CD4-positive, CD25-positive, alpha-beta regulatory T cell (primary cell): ENCODE data around the gene ABCA7. TPM values are rescaled to one million over a fixed set of nuclear protein-coding genes. Genes with fewer than 3 reads are reported as not detected.

Source experiments
- ATAC-seq, 2 donors: fragments of 150-1000 bp; cut with Tn5 transposase; one replicate each; pipeline ENCODE4 v1.10.0; 2021; ENCODE audit warnings: low read depth in 2 of 2, moderate number of reproducible peaks in 2 of 2, moderate library complexity in 1 of 2
- DNase-seq, 3 donors: peaks; one replicate each; pipeline versions ENCODE4 v3.0.0 to v3.0.0-alpha.2; 2012 to 2022; ENCODE audit warnings: mixed read lengths in 1 of 3
- H3K27ac ChIP-seq: one replicate; pipeline ENCODE4 v1.7.0; 2013; ENCODE audit warnings: mild to moderate bottlenecking, low read length; ENCODE audit not compliant: insufficient read depth, poor library complexity, severe bottlenecking
- H3K27me3 ChIP-seq: one replicate; pipeline ENCODE4 v1.7.0; 2013; ENCODE audit warnings: low read length; ENCODE audit not compliant: control insufficient read depth, insufficient read depth
- H3K36me3 ChIP-seq: one replicate; pipeline ENCODE4 v1.7.0; 2013; ENCODE audit warnings: mild to moderate bottlenecking, low read length, moderate library complexity; ENCODE audit not compliant: control insufficient read depth, insufficient read depth
- H3K4me1 ChIP-seq: 2 replicates; pipeline ENCODE4 v1.7.0; 2013; ENCODE audit warnings: mild to moderate bottlenecking, low read length; ENCODE audit not compliant: insufficient read depth, control insufficient read depth, poor library complexity, severe bottlenecking
- H3K4me3 ChIP-seq: one replicate; pipeline ENCODE4 v1.7.0; 2013; ENCODE audit warnings: low read depth, mild to moderate bottlenecking, low read length, moderate library complexity
- H3K9me3 ChIP-seq, 2 experiments: 1 replicate in 1 of 2; 2 replicates in 1 of 2; pipeline ENCODE4 v1.7.0; 2013; ENCODE audit warnings: low read length in 2 of 2, mild to moderate bottlenecking in 1 of 2, moderate library complexity in 1 of 2; ENCODE audit not compliant: control insufficient read depth in 2 of 2
- H3K27ac Mint-ChIP-seq, 3 donors: one replicate each; pipeline ENCODE4 v1.8.0; 2020 to 2022; ENCODE audit warnings: mild to moderate bottlenecking in 3 of 3, mixed read lengths in 3 of 3, moderate library complexity in 2 of 3
- H3K27me3 Mint-ChIP-seq: one replicate; pipeline ENCODE4 v1.8.0; 2022; ENCODE audit warnings: mild to moderate bottlenecking, mixed read lengths
- H3K36me3 Mint-ChIP-seq: one replicate; pipeline ENCODE4 v1.8.0; 2020; ENCODE audit warnings: mixed read lengths
- H3K4me1 Mint-ChIP-seq, 4 donors: one replicate each; pipeline ENCODE4 v1.8.0; 2020 to 2022; ENCODE audit warnings: mixed read lengths in 4 of 4, mild to moderate bottlenecking in 1 of 4
- H3K4me3 Mint-ChIP-seq, 4 donors: one replicate each; pipeline ENCODE4 v1.8.0; 2020 to 2022; ENCODE audit warnings: mild to moderate bottlenecking in 4 of 4, mixed read lengths in 4 of 4, moderate library complexity in 3 of 4
- H3K9me3 Mint-ChIP-seq, 7 donors: one replicate each; pipeline ENCODE4 v1.8.0; 2020 to 2022; ENCODE audit warnings: mixed read lengths in 7 of 7, mild to moderate bottlenecking in 3 of 7, moderate library complexity in 2 of 7
- polyA plus RNA-seq, 4 donors: library from polyadenylated mRNA; unstranded; fragments of 300-500 nt; fragmentation: Illumina TruSeq; gene quantifications; one replicate each; pipeline ENCODE4 v1.2.3, GENCODE V29; 2021
- total RNA-seq: library from RNA; stranded (reverse); gene quantifications from one replicate; pipeline ENCODE4 v1.2.3, GENCODE V29; 2022

Gene ABCA7
- total and polyA plus RNA-seq, 5 donors from 2014 or later: 3.4 to 161 (median 7.0) TPM

GRCh38 chr19:1080360-1081161 lies 40.7 kb downstream of the ABCA7 start:
- H3K9me3 ChIP-seq: no peaks in the 10 kb centered on the region
- peaks cover 0 to 65% (median 20%) of the 10 kb centered on the region in 4 donors for H3K4me1 Mint-ChIP-seq
- no peak for DNase-seq
- H3K4me3 ChIP-seq: no peak overlapping the region
- peaks cover 0 to 6% (median 0%) of the 10 kb centered on the region in 7 donors for H3K9me3 Mint-ChIP-seq
- H3K27ac ChIP-seq: peak overlapping the region; percentile 57
- H3K4me1 ChIP-seq: peaks cover 73% of the 10 kb centered on the region
- H3K4me3 Mint-ChIP-seq: peak overlapping the region in 3 of 4 donors; percentile 41 to 65 (median 59)
- H3K27ac Mint-ChIP-seq: peak overlapping the region in 1 of 3 donors; percentile 69
- H3K27me3 Mint-ChIP-seq: peaks cover 12% of the 10 kb centered on the region
- peaks cover 68% of the 10 kb centered on the region for H3K36me3 ChIP-seq
- ATAC-seq: no peak
- H3K36me3 Mint-ChIP-seq: peaks cover 23% of the 10 kb centered on the region
- H3K27me3 ChIP-seq: no peaks in the 10 kb centered on the region

- Histone ChIP-seq H3K27me3 (no peaks in the 10 kb centered on the region), H3K9me3 (no peaks in the 10 kb centered on the region), H3K4me3 (no peak overlapping the region), H3K36me3 (peaks cover 70% of the 10 kb centered on the region), H3K4me1 (peaks cover 69% of the 10 kb centered on the region), H3K27ac (peak overlapping the region; percentile 33)
- ATAC-seq (no peak), DNase-seq (no peak)
- Mint-ChIP-seq H3K4me1 (peaks cover 0 to 61% (median 12%) of the 10 kb centered on the region in 4 donors), H3K4me3 (peak overlapping the region; percentile 64 to 80 (median 68)), H3K36me3 (peaks cover 16% of the 10 kb centered on the region), H3K9me3 (peaks cover 0 to 6% (median 0%) of the 10 kb centered on the region in 7 donors), H3K27ac (peak overlapping the region in 2 of 3 donors; percentile 52 to 69), H3K27me3 (peaks cover 6% of the 10 kb centered on the region)
These were observed 41.6 kb downstream of the ABCA7 start for GRCh38 chr19:1081301-1082164.

GRCh38 chr19:1082165-1082927 lies 42.4 kb downstream of the ABCA7 start:
- Histone ChIP-seq H3K9me3 (no peaks in the 10 kb centered on the region), H3K4me3 (no peak overlapping the region), H3K27ac (peak overlapping the region; percentile 69), H3K4me1 (peaks cover 70% of the 10 kb centered on the region), H3K27me3 (no peaks in the 10 kb centered on the region), H3K36me3 (peaks cover 76% of the 10 kb centered on the region)
- Mint-ChIP-seq H3K36me3 (peaks cover 12% of the 10 kb centered on the region), H3K9me3 (peaks cover 0 to 6% (median 0%) of the 10 kb centered on the region in 7 donors), H3K4me3 (peak overlapping the region; percentile 19 to 80 (median 67)), H3K4me1 (peaks cover 0 to 54% (median 6%) of the 10 kb centered on the region in 4 donors), H3K27ac (peak overlapping the region in 2 of 3 donors; percentile 52 to 65), H3K27me3 (no peaks in the 10 kb centered on the region)
- DNase-seq: peak; percentile 73 to 84 (median 74)
- ATAC-seq: peak; percentile 59 to 71

- no peak for ATAC-seq
- no peaks in the 10 kb centered on the region for H3K27me3 Mint-ChIP-seq
- H3K36me3 ChIP-seq: peaks cover 76% of the 10 kb centered on the region
- H3K4me3 ChIP-seq: no peak overlapping the region
- peaks cover 0 to 6% (median 0%) of the 10 kb centered on the region in 7 donors for H3K9me3 Mint-ChIP-seq
- H3K4me1 ChIP-seq: peaks cover 70% of the 10 kb centered on the region
- H3K9me3 ChIP-seq: no peaks in the 10 kb centered on the region
- peaks cover 4 to 55% (median 13%) of the 10 kb centered on the region in 4 donors for H3K4me1 Mint-ChIP-seq
- no peak for DNase-seq
- H3K27me3 ChIP-seq: no peaks in the 10 kb centered on the region
- H3K36me3 Mint-ChIP-seq: peaks cover 19% of the 10 kb centered on the region
- peak overlapping the region; percentile 22 to 60 (median 31) for H3K4me3 Mint-ChIP-seq
- H3K27ac ChIP-seq: peak overlapping the region; percentile 69
- H3K27ac Mint-ChIP-seq: peak overlapping the region in 1 of 3 donors; percentile 9
These were observed 43.3 kb downstream of the ABCA7 start for GRCh38 chr19:1082928-1083816.

- H3K36me3 Mint-ChIP-seq: peaks cover 19% of the 10 kb centered on the region
- peaks cover 0 to 7% (median 0%) of the 10 kb centered on the region in 7 donors for H3K9me3 Mint-ChIP-seq
- H3K27me3 ChIP-seq: no peaks in the 10 kb centered on the region
- DNase-seq: no peak
- ATAC-seq: no peak
- peak overlapping the region in 1 of 3 donors; percentile 66 for H3K27ac Mint-ChIP-seq
- H3K4me1 Mint-ChIP-seq: peaks cover 4 to 61% (median 16%) of the 10 kb centered on the region in 4 donors
- peaks cover 73% of the 10 kb centered on the region for H3K36me3 ChIP-seq
- H3K4me1 ChIP-seq: peaks cover 72% of the 10 kb centered on the region
- peak overlapping the region; percentile 27 to 84 (median 28) for H3K4me3 Mint-ChIP-seq
- H3K4me3 ChIP-seq: no peak overlapping the region
- peak overlapping the region; percentile 38 for H3K27ac ChIP-seq
- no peaks in the 10 kb centered on the region for H3K27me3 Mint-ChIP-seq
- no peaks in the 10 kb centered on the region for H3K9me3 ChIP-seq
These were observed 44.3 kb downstream of the ABCA7 start for GRCh38 chr19:1084024-1084868.

DNA sequence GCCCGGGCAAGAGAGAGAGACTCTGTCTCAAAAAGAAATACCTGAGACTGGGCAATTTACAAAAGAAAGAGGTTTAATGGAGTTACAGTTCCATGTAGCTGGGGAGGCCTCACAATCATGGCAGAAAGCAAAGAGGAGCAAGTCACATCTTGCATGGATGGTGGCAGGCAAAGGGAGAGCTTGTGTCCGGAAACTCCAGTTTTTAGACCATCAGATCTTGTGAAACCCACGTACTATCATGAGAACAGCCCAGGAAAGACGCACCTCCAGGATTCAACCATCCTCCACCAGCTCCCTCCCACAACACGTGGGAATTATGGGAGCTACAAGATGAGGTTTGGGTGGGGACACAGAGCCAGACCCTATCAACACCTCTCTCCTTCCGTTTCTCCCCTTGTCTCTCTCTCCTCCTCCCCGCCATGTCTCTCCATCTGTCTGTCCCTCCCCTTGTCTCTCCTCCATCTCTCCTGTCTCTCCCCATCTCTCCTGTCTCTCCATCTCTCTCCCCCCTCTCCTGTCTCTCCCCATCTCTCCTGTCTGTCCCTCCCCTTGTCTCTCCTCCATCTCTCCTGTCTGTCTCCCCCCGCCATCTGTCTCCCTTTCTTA lies 45.2 kb downstream of the ABCA7 start:
- H3K9me3 Mint-ChIP-seq: peaks cover 0 to 7% (median 0%) of the 10 kb centered on the region in 7 donors
- H3K36me3 Mint-ChIP-seq: peaks cover 19% of the 10 kb centered on the region
- no peak overlapping the region for H3K27ac ChIP-seq

More for the DNA sequence above, 45.2 kb downstream of the ABCA7 start:
- DNase-seq: no peak
- Mint-ChIP-seq H3K4me3 (peak overlapping the region in 2 of 4 donors; percentile 11 to 84), H3K27me3 (no peaks in the 10 kb centered on the region), H3K4me1 (peaks cover 4 to 59% (median 16%) of the 10 kb centered on the region in 4 donors), H3K27ac (peak overlapping the region in 1 of 3 donors; percentile 85)
- Histone ChIP-seq H3K9me3 (no peaks in the 10 kb centered on the region), H3K36me3 (peaks cover 64% of the 10 kb centered on the region), H3K27me3 (no peaks in the 10 kb centered on the region), H3K4me1 (peaks cover 70% of the 10 kb centered on the region), H3K4me3 (no peak overlapping the region)
- no peak for ATAC-seq
